HepG2 (cell line): ENCODE data around the gene TIMM23. TPM values are rescaled to one million over a fixed set of nuclear protein-coding genes. Genes with fewer than 3 reads are reported as not detected.

Experiments
- BRD4 ChIP-seq: sonication (generic); formaldehyde crosslinking; IDR thresholded peaks from 2 replicates; pipeline ENCODE4 v1.4.0; 2020; ENCODE audit warnings: missing genetic modification reagents
- ERF ChIP-seq: IDR thresholded peaks from 2 replicates; pipeline ENCODE4 v1.6.1; 2018; ENCODE audit warnings: missing biosample characterization, missing genetic modification reagents
- HIVEP1 ChIP-seq: sonication (generic); formaldehyde crosslinking; IDR thresholded peaks from 2 replicates; pipeline ENCODE4 v1.4.0; 2020; ENCODE audit warnings: mild to moderate bottlenecking, missing genetic modification reagents
- HNF4A ChIP-seq: sonication (generic); formaldehyde crosslinking; IDR thresholded peaks from 2 replicates; pipeline ENCODE4 v1.4.0; 2020; ENCODE audit warnings: missing genetic modification reagents
- ISL2 ChIP-seq: sonication (generic); formaldehyde crosslinking; IDR thresholded peaks from 2 replicates; pipeline ENCODE4 v1.5.0; 2020; ENCODE audit warnings: missing genetic modification reagents
- MEIS2 ChIP-seq: sonication (generic); formaldehyde crosslinking; IDR thresholded peaks from 2 replicates; pipeline ENCODE4 v1.9.0; 2021; ENCODE audit warnings: mild to moderate bottlenecking, missing genetic modification reagents
- NFYB ChIP-seq: sonication (generic); formaldehyde crosslinking; IDR thresholded peaks from 2 replicates; pipeline ENCODE4 v1.4.0; 2020; ENCODE audit warnings: missing genetic modification reagents
- RBFOX2 ChIP-seq: fragments of 200-400 bp; formaldehyde crosslinking; IDR thresholded peaks from 2 replicates; pipeline ENCODE4 v1.6.1; 2017; ENCODE audit warnings: low read depth, mild to moderate bottlenecking, low read length
- ZBTB37 ChIP-seq: sonication (generic); formaldehyde crosslinking; IDR thresholded peaks from 2 replicates; pipeline ENCODE4 v1.4.0; 2020; ENCODE audit warnings: mild to moderate bottlenecking, missing genetic modification reagents
- ZGPAT ChIP-seq: IDR thresholded peaks from 2 replicates; pipeline ENCODE4 v1.6.1; 2016; ENCODE audit warnings: mild to moderate bottlenecking
- ZNF687 ChIP-seq: sonication (generic); formaldehyde crosslinking; IDR thresholded peaks from 2 replicates; pipeline ENCODE4 v1.5.1; 2020; ENCODE audit warnings: mild to moderate bottlenecking, missing genetic modification reagents, moderate library complexity
- polyA plus RNA-seq, 8 experiments: library from polyadenylated mRNA; depleted of rRNA in 3 of 8; stranded (reverse) in 7 of 8; unstranded in 1 of 8; fragments of >200 nt; fragmentation: Illumina TruSeq in 4 of 8; extraction: Trizol in 4 of 8; gene quantifications; 2 replicates each; pipeline versions ENCODE4 v1.2.1 to v1.2.3, GENCODE V29; 2011 to 2016; ENCODE audit warnings: low read depth in 4 of 8, missing spikeins in 1 of 8, mixed read lengths in 1 of 8; ENCODE audit not compliant: insufficient read depth in 1 of 8
- total RNA-seq, 5 experiments: library from RNA; depleted of rRNA; stranded (reverse); fragments of >200 nt; fragmentation: Illumina TruSeq; extraction: Trizol; gene quantifications; 2 replicates each; pipeline ENCODE4 v1.2.3, GENCODE V29; 2016; ENCODE audit warnings: low read depth in 1 of 5
- TF ChIP-seq, protein P1 (sequence below): sonication (generic); formaldehyde crosslinking; IDR thresholded peaks from 2 replicates; pipeline ENCODE4 v1.8.0; 2022; ENCODE audit warnings: missing genetic modification reagents, mild to moderate bottlenecking, inconsistent platforms, borderline replicate concordance
- TF ChIP-seq, protein P2 (sequence below): sonication (generic); formaldehyde crosslinking; IDR thresholded peaks from 2 replicates; pipeline ENCODE4 v1.4.0; 2020; ENCODE audit warnings: missing genetic modification reagents
- TF ChIP-seq, protein P3 (sequence below): sonication (generic); formaldehyde crosslinking; IDR thresholded peaks from 2 replicates; pipeline ENCODE4 v1.4.0; 2020; ENCODE audit warnings: missing genetic modification reagents, mild to moderate bottlenecking, borderline replicate concordance

TIMM23 gene
- total and polyA plus RNA-seq, 2 of the 13 experiments (the other 11 are each of a cell fraction or from before 2014, with no cell fraction given), result 80.2 to 98.6 TPM

DNA sequence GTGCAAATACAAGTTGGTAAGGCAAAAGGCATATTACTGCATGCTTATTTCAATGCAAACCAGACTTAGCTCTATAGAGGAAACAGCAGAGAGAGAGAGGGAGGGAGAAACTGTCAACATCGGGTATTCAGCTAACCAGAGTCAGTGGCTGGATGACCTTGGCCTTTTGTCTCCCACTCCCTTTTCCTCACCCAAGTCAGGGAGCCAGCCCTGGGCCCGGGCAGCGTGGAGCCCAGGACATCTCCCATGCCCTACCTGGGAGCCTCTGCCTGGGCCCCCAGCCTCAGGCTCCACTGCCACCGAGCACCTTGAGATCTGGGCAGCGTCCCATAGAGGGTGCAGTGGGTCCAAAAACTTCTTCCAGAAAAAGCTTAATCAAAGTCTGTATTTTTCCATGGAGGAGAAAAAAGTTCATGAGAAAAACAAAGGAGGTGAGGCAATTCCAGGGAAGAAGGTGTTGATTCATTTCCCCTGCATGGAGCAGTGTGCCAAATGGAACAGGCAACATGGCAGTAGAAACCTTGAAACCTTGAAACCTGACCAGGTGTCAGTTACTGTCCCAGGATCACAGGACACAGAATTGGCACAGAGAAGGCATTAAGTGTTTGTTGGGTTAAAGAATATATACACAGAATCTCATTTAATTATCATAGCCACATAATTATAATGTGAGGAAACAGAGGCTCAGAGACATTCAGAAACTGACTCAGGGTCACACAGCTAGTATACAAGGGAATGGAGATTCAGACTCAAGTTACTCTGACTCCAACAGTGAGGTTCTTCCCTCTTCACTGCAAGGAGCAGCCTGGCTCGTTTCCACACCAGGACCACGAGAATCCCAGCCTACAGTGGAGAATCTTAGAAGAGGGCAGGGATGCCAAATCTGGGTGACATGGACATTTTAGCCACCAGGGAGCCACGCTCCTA is 63.9 kb downstream of the TIMM23 start (continued):
- TF ChIP-seq ISL2 (CRISPR knock-in tag), result peak; percentile 65
- TF ChIP-seq, protein P1, sequence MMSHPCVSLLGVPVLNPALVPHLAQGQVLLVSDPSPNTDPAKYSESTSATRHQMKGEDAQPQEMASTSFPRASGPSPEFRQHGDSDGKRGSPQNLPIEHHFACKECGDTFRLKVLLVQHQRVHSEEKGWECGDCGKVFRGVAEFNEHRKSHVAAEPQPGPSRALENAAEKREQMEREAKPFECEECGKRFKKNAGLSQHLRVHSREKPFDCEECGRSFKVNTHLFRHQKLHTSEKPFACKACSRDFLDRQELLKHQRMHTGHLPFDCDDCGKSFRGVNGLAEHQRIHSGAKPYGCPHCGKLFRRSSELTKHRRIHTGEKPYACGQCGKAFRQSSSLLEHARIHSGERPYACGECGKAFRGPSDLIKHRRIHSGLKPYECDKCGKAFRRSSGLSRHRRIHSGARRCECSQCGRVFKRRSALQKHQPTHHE (CRISPR knock-in tag), result peak; percentile 64; the same call in 1 of the 2 replicates
- TF ChIP-seq RBFOX2, result peak; percentile 62
- TF ChIP-seq NFYB (CRISPR knock-in tag), result no peak
- TF ChIP-seq, protein P2, sequence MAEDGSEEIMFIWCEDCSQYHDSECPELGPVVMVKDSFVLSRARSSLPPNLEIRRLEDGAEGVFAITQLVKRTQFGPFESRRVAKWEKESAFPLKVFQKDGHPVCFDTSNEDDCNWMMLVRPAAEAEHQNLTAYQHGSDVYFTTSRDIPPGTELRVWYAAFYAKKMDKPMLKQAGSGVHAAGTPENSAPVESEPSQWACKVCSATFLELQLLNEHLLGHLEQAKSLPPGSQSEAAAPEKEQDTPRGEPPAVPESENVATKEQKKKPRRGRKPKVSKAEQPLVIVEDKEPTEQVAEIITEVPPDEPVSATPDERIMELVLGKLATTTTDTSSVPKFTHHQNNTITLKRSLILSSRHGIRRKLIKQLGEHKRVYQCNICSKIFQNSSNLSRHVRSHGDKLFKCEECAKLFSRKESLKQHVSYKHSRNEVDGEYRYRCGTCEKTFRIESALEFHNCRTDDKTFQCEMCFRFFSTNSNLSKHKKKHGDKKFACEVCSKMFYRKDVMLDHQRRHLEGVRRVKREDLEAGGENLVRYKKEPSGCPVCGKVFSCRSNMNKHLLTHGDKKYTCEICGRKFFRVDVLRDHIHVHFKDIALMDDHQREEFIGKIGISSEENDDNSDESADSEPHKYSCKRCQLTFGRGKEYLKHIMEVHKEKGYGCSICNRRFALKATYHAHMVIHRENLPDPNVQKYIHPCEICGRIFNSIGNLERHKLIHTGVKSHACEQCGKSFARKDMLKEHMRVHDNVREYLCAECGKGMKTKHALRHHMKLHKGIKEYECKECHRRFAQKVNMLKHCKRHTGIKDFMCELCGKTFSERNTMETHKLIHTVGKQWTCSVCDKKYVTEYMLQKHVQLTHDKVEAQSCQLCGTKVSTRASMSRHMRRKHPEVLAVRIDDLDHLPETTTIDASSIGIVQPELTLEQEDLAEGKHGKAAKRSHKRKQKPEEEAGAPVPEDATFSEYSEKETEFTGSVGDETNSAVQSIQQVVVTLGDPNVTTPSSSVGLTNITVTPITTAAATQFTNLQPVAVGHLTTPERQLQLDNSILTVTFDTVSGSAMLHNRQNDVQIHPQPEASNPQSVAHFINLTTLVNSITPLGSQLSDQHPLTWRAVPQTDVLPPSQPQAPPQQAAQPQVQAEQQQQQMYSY (CRISPR knock-in tag), result no peak
- TF ChIP-seq ZGPAT, result peak; percentile 86
- TF ChIP-seq ZNF687 (CRISPR knock-in tag), result peak; percentile 98
- peak; percentile 64; the same call in 1 of the 2 replicates for TF ChIP-seq ERF (CRISPR knock-in tag)
- no peak for TF ChIP-seq HIVEP1
- peak; percentile 47; the same call in 1 of the 2 replicates for TF ChIP-seq ZBTB37 (CRISPR knock-in tag)
- TF ChIP-seq MEIS2 (CRISPR knock-in tag), result peak; percentile 80
- TF ChIP-seq HNF4A (CRISPR knock-in tag), result peak; percentile 87
- TF ChIP-seq, protein P3, sequence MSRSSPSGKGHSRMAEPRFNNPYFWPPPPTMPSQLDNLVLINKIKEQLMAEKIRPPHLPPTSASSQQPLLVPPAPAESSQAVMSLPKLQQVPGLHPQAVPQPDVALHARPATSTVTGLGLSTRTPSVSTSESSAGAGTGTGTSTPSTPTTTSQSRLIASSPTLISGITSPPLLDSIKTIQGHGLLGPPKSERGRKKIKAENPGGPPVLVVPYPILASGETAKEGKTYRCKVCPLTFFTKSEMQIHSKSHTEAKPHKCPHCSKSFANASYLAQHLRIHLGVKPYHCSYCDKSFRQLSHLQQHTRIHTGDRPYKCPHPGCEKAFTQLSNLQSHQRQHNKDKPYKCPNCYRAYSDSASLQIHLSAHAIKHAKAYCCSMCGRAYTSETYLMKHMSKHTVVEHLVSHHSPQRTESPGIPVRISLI (CRISPR knock-in tag), result peak; percentile 87; the same call in 1 of the 2 replicates
- TF ChIP-seq BRD4 (CRISPR knock-in tag), result peak; percentile 70; the same call in 1 of the 2 replicates
